ENCODE measurements around the gene VWA8. TPM values are rescaled to one million over a fixed set of nuclear protein-coding genes. Genes with fewer than 3 reads are reported as not detected.
A peak's percentile ranks its signal among the peaks of the same experiment; 100 is the strongest.

The VWA8 gene
- polyA plus RNA-seq, 1 of the 3 experiments (the other 2 are of a cell fraction), result 5.5 TPM

DNA sequence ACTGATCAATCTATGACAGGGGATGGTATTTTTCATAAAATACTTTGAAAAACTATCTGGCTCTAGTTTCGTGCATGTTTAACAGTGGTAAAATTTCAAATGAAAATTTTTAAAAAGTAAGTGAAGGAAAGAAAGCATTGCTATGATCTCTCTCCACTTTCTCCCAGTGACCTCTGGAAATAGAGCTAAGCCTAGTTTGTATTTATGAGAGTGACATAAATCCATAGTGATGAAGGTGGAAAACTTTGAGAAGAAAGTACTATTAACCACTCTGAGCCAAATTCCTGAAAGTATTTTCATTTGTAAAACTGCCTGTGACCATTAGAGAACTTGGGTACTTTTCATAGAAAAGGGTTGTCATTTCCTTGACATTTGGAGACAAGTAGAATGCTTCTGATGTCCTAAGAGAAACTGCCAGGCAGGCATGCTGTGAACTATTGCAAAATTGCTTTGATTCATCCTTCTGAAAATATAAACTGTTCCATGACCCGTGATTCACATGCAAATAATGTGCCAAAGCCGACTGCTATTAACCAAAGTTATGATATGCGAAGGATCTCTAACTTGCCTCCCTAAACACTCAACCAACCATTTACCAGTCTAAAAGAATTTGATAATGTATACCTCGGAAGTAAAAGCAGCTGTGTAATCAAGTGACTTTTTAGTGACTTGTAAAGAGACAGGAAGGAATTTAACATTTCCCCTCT lies 133.2 kb downstream of the VWA8 start (continued):
- TF ChIP-seq FOXM1 (IDR thresholded peaks at IDR 0.05; ENCODE audit: low read depth) (peak; percentile 44; the same call in 1 of the 2 replicates), RCOR1 (IDR thresholded peaks at IDR 0.05; ENCODE audit: low read length) (no peak), RXRA (IDR thresholded peaks at IDR 0.05; ENCODE audit: borderline replicate concordance, low read depth) (peak; percentile 96), NFIC (IDR thresholded peaks at IDR 0.05; ENCODE audit: borderline replicate concordance) (0 out of 2 replicates have a peak, but pooled peaks have one; percentile 52), ELF1 (IDR thresholded peaks at IDR 0.05) (no peak), POLR2AphosphoS5 (IDR thresholded peaks at IDR 0.05; ENCODE audit: low read depth, low read length) (no peak; the same call in 1 of the 2 replicates), ZBTB33 (IDR thresholded peaks at IDR 0.05; ENCODE audit: borderline replicate concordance, low read depth) (0 out of 2 replicates have a peak, but pooled peaks have one; percentile 26), RAD21 (IDR thresholded peaks at IDR 0.05; ENCODE audit: low read length) (no peak), TEAD4 (IDR thresholded peaks at IDR 0.05; ENCODE audit: borderline replicate concordance, insufficient read depth) (peak; percentile 67), MEF2A (IDR thresholded peaks at IDR 0.05; ENCODE audit: borderline replicate concordance, low read depth) (peak; percentile 69; the same call in 1 of the 2 replicates)

GRCh38 chr13:41825691-41826090 lies 135.2 kb downstream of the VWA8 start:
- Histone ChIP-seq H3K9me2 (no peaks in the 10 kb centered on the region), H4K20me1 (ENCODE audit: insufficient read depth) (no peaks in the 10 kb centered on the region), H3K9me3 (no peaks in the 10 kb centered on the region), H2AFZ (ENCODE audit: low read depth) (no peak overlapping the region), H3K27ac (ENCODE audit: low read depth in 2 of 2, low read length in 1 of 2) (no peak overlapping the region), H3F3A (replicated peaks; ENCODE audit: insufficient read depth) (peaks cover 20% of the 10 kb centered on the region), H3K27me3 (ENCODE audit: insufficient read depth) (no peaks in the 10 kb centered on the region), H3K4me1 (ENCODE audit: control insufficient read depth in 1 of 2, insufficient read depth in 2 of 2, low read depth in 1 of 2, low read length in 1 of 2) (peaks cover 0 to 10% of the 10 kb centered on the region in 2 experiments; a peak in 2 of 4 replicates), H3K4me2 (no peak overlapping the region), H3K9ac (no peak overlapping the region), H3K79me2 (ENCODE audit: insufficient read depth) (no peaks in the 10 kb centered on the region), H3K36me3 (replicated peaks in 1 of 2; ENCODE audit: control insufficient read depth in 1 of 2, insufficient read depth in 2 of 2, low read length in 1 of 2) (no peaks in the 10 kb centered on the region), H3K4me3 (ENCODE audit: low read depth in 2 of 2, low read length in 1 of 2) (no peak overlapping the region)
- no peak for TF ChIP-seq GATA2 (CRISPR knock-in tag; IDR thresholded peaks at IDR 0.05)
- no peak for TF ChIP-seq FOXM1 (IDR thresholded peaks at IDR 0.05; ENCODE audit: low read depth)
- TF ChIP-seq ELF1 (IDR thresholded peaks at IDR 0.05), result no peak
- ChIA-PET CTCF (interaction anchor here (1.0 kb wide), 1 partner anchor 10 kb away, joined by 3 read pairs; no protein-coding TSS in a partner anchor), POLR2A (no interaction called here)
- DNase-seq, result no peak

- Histone ChIP-seq H3K4me1 (ENCODE audit: control insufficient read depth in 1 of 2, insufficient read depth in 2 of 2, low read depth in 1 of 2, low read length in 1 of 2) (peaks cover 0 to 10% of the 10 kb centered on the region in 2 experiments; a peak in 2 of 4 replicates), H3F3A (replicated peaks; ENCODE audit: insufficient read depth) (peaks cover 16% of the 10 kb centered on the region), H3K27ac (ENCODE audit: low read depth in 2 of 2, low read length in 1 of 2) (no peak overlapping the region), H3K9me2 (no peaks in the 10 kb centered on the region), H3K36me3 (replicated peaks in 1 of 2; ENCODE audit: control insufficient read depth in 1 of 2, insufficient read depth in 2 of 2, low read length in 1 of 2) (peaks cover 0 to 5% of the 10 kb centered on the region in 2 experiments), H3K4me3 (ENCODE audit: low read depth in 2 of 2, low read length in 1 of 2) (no peak overlapping the region), H2AFZ (ENCODE audit: low read depth) (no peak overlapping the region), H3K4me2 (no peak overlapping the region), H3K27me3 (ENCODE audit: insufficient read depth) (no peaks in the 10 kb centered on the region), H3K9me3 (no peaks in the 10 kb centered on the region), H3K9ac (no peak overlapping the region), H4K20me1 (ENCODE audit: insufficient read depth) (no peaks in the 10 kb centered on the region), H3K79me2 (ENCODE audit: insufficient read depth) (no peaks in the 10 kb centered on the region)
- ChIA-PET CTCF (interaction anchor here (1.1 kb wide), 1 partner anchor 9 kb away, joined by 3 read pairs; no protein-coding TSS in a partner anchor), POLR2A (no interaction called here)
- DNase-seq, result no peak
- 89% methylated on average over 4 of the region's 4 CpGs for WGBS (ENCODE audit: low lambda C conversion rate)
- TF ChIP-seq ZBTB33 (IDR thresholded peaks at IDR 0.05; ENCODE audit: borderline replicate concordance, low read depth), result no peak
- no peak for TF ChIP-seq RXRA (IDR thresholded peaks at IDR 0.05; ENCODE audit: borderline replicate concordance, low read depth)
- TF ChIP-seq GABPA (IDR thresholded peaks at IDR 0.05; ENCODE audit: low read depth), result no peak
- no peak for TF ChIP-seq TAF1 (IDR thresholded peaks at IDR 0.05; ENCODE audit: borderline replicate concordance, low read depth, low read length)
- TF ChIP-seq, protein P1, sequence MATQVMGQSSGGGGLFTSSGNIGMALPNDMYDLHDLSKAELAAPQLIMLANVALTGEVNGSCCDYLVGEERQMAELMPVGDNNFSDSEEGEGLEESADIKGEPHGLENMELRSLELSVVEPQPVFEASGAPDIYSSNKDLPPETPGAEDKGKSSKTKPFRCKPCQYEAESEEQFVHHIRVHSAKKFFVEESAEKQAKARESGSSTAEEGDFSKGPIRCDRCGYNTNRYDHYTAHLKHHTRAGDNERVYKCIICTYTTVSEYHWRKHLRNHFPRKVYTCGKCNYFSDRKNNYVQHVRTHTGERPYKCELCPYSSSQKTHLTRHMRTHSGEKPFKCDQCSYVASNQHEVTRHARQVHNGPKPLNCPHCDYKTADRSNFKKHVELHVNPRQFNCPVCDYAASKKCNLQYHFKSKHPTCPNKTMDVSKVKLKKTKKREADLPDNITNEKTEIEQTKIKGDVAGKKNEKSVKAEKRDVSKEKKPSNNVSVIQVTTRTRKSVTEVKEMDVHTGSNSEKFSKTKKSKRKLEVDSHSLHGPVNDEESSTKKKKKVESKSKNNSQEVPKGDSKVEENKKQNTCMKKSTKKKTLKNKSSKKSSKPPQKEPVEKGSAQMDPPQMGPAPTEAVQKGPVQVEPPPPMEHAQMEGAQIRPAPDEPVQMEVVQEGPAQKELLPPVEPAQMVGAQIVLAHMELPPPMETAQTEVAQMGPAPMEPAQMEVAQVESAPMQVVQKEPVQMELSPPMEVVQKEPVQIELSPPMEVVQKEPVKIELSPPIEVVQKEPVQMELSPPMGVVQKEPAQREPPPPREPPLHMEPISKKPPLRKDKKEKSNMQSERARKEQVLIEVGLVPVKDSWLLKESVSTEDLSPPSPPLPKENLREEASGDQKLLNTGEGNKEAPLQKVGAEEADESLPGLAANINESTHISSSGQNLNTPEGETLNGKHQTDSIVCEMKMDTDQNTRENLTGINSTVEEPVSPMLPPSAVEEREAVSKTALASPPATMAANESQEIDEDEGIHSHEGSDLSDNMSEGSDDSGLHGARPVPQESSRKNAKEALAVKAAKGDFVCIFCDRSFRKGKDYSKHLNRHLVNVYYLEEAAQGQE (IDR thresholded peaks at IDR 0.05; ENCODE audit: low read depth, low read length), result no peak
- TF ChIP-seq FOXJ3 (CRISPR knock-in tag; IDR thresholded peaks at IDR 0.05), result no peak
- no peak for TF ChIP-seq FOXM1 (IDR thresholded peaks at IDR 0.05; ENCODE audit: low read depth)
- TF ChIP-seq SIN3A (IDR thresholded peaks at IDR 0.05; ENCODE audit: borderline replicate concordance, low read depth, low read length), result no peak
- TF ChIP-seq RAD21 (IDR thresholded peaks at IDR 0.05; ENCODE audit: low read length), result no peak
- no peak for TF ChIP-seq CHD2 (IDR thresholded peaks at IDR 0.05; ENCODE audit: low read length, partially characterized antibody)
Measured at GRCh38 chr13:41823476-41823875, 137.4 kb downstream of the VWA8 start.
